GM21529 (cell line): ENCODE data around the gene ZNRF1.
"Not testable (repeated sequence)": the region's sequence is repeated elsewhere in the genome, so short reads cannot be mapped to it uniquely, and the experiment has no call there.

Source experiments
- ATAC-seq: cut with Tn5 transposase; IDR thresholded peaks from one replicate; pipeline ENCODE4 v1.9.1; 2021; ENCODE audit not compliant: unreplicated experiment

Gene ZNRF1

DNA sequence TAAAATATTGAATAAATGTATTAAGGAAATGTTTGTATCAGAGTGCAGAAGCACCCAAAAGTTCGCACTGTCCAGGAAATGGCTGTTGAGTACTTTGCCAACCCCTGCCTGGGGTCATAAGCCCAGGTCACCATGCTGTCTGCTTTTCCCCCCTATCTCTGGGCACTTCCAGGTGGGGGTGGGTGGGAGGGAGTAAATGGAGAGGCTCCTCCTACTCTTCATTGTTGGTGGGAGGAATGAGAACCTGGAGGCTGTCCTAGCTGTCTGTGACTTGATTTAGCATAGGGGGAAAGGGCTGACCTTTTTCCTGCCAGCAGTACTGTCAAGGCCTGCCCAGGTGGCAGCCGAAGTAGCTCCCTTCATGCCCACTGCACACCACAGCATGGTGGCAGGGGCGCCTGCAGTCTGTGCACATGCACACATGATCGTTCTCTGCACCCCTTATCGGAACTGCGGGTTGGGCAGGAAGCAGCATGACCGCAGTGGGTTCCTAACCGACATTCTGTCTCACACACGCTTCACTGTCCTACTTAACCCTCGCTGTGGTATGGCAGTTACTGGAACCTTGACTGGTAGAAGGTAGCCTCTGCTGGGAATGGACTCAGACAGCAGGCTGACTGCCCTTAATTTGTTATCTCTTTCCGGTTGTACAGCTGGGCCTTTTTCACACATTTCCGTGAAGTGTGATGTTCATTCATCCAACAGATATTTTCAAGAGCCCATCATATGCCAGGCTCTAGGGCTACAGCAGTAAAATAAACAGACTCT is 76.3 kb downstream of the ZNRF1 start:
- peak; percentile 94 for ATAC-seq

- peak; percentile 19 for ATAC-seq
Measured at GRCh38 chr16:75075688-75076268, 77.0 kb downstream of the ZNRF1 start.

- no peak for ATAC-seq
Measured at GRCh38 chr16:75078886-75079285, 80.1 kb downstream of the ZNRF1 start.

GRCh38 chr16:75079346-75079926 is 80.6 kb downstream of the ZNRF1 start:
- no peak for ATAC-seq

DNA sequence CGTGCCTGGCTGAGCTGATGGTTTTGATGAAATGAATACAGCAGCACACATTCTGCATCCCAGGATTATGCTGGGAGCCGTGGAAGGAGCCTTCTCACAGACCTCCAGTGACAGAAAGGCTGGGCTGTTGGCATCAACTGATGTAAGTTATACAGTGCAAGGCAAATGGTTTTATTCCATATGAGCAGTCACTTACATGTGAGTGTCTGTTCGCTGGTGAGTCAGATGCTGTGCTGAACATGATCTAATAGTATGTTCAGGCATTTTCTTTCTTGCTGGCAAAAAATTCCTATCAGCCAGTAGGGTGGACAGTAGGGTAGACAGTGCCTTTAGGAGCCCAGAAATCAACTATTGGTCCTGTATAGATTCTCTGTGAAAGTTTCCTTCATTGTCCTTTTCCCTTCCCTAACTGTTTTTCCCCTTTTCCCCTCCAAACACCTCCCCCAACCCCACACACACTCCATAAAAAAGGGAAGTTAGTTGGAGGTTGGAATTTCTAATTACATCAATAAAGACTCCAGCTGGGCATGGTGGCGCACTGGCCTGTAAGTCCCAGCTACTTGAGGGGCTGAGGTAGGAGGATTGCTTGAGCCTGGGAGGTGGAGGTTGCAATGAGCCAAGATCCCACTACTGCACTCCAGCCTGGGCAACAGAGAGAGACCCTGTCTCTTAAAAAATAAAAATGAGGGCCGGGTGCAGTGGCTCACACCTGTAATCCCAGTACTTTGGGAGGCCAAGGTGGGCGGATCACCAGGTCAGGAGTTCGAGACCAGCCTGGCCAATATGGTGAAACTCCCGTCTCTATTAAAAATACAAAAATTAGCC is 81.6 kb downstream of the ZNRF1 start:
- no peak for ATAC-seq

DNA sequence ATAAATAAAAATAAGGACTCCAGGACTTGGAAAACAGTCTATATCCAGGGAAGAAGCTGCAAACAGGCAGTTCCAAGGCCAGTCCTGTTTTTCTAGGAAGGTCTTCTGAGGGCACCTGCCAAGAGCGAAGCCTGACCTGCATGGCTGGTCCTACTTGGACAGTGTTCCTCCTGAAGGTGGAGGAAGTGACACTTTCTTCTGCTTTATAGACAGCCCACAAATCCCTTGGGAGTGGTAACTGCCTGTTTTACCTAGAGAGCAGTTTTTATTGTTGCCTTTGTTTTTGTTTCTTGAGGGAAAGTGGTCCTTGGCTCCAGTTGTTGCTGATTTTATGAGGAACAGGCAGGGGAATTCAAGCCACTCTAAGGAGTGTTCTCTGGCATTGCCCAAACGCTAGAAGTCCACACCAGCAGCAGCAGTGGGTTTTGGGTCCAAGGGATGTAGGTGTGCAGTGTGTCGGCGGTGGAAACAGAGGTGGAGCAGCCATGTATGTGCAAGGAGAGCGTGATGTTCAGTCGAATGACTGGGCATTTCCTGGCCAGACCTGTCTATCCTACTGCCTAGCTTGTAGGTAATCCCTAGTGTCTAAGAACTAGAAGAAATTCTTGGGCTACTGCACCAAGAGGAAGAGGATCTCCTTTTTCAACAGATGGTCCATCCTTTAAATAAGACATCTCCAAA is 82.5 kb downstream of the ZNRF1 start:
- ATAC-seq: no peak

- no peak for ATAC-seq
Measured at GRCh38 chr16:75083813-75084212, 85.0 kb downstream of the ZNRF1 start.

GRCh38 chr16:75085556-75085955 is 86.7 kb downstream of the ZNRF1 start:
- no peak for ATAC-seq

GRCh38 chr16:75086281-75086680 is 87.5 kb downstream of the ZNRF1 start:
- ATAC-seq: no peak

DNA sequence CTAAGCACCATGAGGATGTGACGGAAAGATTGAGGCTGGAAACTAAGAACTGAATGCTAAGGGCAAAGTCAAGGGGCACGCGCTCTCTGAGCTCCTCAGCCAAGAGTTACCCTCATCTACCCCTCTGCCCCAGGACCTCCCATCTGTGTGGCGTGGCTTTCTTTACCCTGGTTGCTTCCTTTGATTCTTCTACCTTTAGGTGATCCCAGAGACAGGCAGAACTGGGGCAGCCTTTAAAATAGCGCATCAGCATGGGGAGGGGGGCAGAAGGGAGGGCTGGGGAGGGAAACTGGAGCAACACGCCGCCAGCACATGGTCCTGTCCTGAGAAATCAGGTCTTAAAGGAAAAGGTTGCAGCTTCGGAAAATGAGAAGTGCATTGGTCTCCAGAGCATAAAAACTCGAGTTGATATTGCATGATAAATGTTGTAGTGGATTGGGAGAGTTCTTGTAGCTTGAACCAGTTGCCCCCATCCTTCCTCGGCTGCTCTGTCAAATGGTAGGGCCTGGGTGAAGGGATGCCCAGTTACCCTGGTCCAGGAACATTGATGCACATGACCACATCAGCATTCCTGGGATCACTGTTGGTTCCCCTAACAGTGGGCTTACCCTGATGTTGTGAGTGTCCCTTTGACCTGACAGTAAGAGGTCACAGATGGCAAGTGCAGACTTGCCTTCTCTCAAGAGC is 88.0 kb downstream of the ZNRF1 start:
- ATAC-seq: no peak

GRCh38 chr16:75087375-75087979 is 88.7 kb downstream of the ZNRF1 start:
- ATAC-seq: no peak

GRCh38 chr16:75088216-75088615 is 89.4 kb downstream of the ZNRF1 start:
- no peak for ATAC-seq

GRCh38 chr16:75088934-75089333 is 90.1 kb downstream of the ZNRF1 start:
- ATAC-seq: no peak

DNA sequence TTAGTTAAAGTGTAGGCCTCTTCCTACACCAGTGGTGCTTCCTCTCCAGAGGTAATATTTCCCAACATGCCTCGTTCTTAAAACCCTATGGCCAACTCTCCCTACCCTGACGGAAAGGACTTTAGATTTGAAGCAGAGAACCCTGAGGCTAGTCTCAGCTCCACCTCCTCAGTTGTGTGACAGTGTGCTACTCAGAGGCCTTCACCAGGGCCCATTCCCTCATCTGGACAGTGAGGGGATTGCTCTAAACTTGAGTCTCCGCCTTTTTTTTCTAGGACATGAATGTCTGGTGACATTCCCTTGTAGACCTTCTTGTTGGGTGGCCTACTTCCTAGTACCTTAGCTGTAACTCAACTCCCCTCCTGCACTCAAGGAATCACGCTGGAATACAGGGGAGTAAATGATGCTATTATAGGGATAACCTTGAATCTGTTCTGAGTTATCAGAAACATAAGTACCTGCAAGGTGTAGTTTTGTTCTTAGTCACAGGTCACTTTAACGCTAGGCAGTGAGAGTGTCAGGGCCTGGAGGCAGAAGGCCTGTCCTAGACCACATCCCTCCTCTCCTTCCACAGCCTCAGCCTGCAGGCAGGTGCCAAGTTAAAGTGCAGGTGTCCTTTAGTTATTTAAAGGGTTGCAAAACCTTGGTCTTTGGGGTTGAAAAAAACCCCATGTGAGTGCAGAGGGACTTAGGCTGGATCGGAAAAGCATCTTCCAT is 90.8 kb downstream of the ZNRF1 start:
- ATAC-seq: peak; percentile 65

DNA sequence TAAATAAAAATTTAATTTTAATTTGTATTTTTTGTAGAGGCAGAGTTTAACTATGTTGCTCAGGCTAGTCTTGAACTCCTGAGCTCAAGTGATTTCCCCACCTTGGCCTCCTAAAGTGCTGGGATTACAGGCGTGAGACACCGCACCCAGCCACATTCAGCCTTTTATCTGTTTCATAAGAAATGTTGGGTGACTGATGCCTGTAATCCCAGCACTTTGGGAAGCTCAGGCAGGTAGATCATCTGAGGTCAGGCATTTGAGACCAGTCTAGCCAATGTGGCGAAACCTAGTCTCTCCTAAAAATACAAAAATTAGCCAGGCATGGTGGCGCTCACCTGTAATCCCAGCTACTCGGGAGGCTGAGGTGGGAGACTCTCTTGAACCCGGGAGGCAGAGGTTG is 92.1 kb downstream of the ZNRF1 start:
- ATAC-seq: not testable (repeated sequence)

GRCh38 chr16:75091619-75092018 is 92.8 kb downstream of the ZNRF1 start:
- not testable (repeated sequence) for ATAC-seq

DNA sequence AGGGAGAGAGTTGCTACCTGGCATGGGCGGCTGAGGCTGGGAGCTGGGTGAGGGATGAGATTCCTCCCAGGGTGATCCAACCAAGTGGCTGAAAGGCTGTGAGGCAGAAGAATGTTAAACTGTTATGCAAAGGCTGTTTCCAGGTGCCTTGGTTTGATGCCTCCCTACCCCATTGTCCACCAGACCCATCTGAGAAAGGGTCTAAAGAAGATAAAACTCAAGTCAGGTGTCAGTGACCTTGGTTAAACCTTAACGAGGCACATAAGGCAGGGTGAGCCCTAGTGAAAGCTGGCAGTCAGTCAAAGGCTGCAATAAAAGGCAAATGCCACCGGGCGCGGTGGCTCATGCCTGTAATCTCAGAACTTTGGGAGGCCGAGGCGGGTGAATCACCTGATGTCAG is 94.0 kb downstream of the ZNRF1 start:
- ATAC-seq: no peak

- ATAC-seq: no peak
Measured at GRCh38 chr16:75093598-75094540, 95.0 kb downstream of the ZNRF1 start.
